Neuron (in vitro differentiated cells): ENCODE data around the gene DNAJC1.

ENCODE experiments used
- H2AFZ ChIP-seq: one replicate; pipeline ENCODE4 v1.6.1; 2013; ENCODE audit warnings: low read depth, mild to moderate bottlenecking, inconsistent platforms, low read length, moderate library complexity
- H3K27me3 ChIP-seq: one replicate; pipeline ENCODE4 v1.6.1; 2013; ENCODE audit warnings: low read length; ENCODE audit not compliant: insufficient read depth
- H3K36me3 ChIP-seq: one replicate; pipeline ENCODE4 v1.6.1; 2013; ENCODE audit warnings: low read length; ENCODE audit not compliant: insufficient read depth
- H3K4me1 ChIP-seq: one replicate; pipeline ENCODE4 v1.6.1; 2013; ENCODE audit warnings: low read length; ENCODE audit not compliant: insufficient read depth
- H3K4me3 ChIP-seq: 2 replicates; pipeline ENCODE4 v1.5.1; 2013; ENCODE audit warnings: mild to moderate bottlenecking, low read length, moderate library complexity
- H3K9me3 ChIP-seq: one replicate; pipeline ENCODE4 v1.6.1; 2013; ENCODE audit warnings: low read length

The DNAJC1 gene

GRCh38 chr10:21969326-21970287 is 33.9 kb downstream of the DNAJC1 start:
- Histone ChIP-seq H3K9me3 (no peaks in the 10 kb centered on the region), H3K36me3 (no peaks in the 10 kb centered on the region), H3K4me1 (peaks cover 4% of the 10 kb centered on the region), H3K27me3 (no peaks in the 10 kb centered on the region), H3K4me3 (no peak overlapping the region), H2AFZ (no peak overlapping the region)

GRCh38 chr10:21964983-21965665 is 38.4 kb downstream of the DNAJC1 start:
- no peak overlapping the region for H3K4me3 ChIP-seq
- no peak overlapping the region for H2AFZ ChIP-seq

GRCh38 chr10:21962358-21962757 is 41.2 kb downstream of the DNAJC1 start:
- Histone ChIP-seq H2AFZ (no peak overlapping the region), H3K4me3 (no peak overlapping the region), H3K36me3 (no peaks in the 10 kb centered on the region), H3K4me1 (no peaks in the 10 kb centered on the region), H3K9me3 (peaks cover 3% of the 10 kb centered on the region), H3K27me3 (no peaks in the 10 kb centered on the region)

More at GRCh38 chr10:21964983-21965665, 38.4 kb downstream of the DNAJC1 start:
- Histone ChIP-seq H3K9me3 (peaks cover 3% of the 10 kb centered on the region), H3K27me3 (no peaks in the 10 kb centered on the region), H3K36me3 (no peaks in the 10 kb centered on the region), H3K4me1 (no peaks in the 10 kb centered on the region)

DNA sequence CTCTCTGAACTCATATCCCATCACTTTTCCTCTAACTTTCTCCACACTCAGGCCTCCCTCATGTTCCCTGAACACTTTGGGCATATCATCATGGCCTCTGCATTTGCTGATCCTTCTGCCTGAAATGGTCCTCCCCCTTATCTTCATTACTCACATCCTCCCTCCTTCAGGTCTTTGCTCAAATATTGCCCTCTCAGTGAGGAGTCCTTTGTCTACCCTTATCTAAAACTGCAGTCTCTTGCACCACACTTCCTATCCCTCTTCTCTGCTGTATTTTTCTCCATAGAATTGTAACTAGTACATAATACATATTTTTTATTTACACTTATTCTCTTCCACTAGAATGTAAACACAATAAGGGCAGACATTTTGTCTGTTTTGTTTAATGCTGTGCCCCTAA is 41.7 kb downstream of the DNAJC1 start:
- no peaks in the 10 kb centered on the region for H3K4me1 ChIP-seq
- no peaks in the 10 kb centered on the region for H3K36me3 ChIP-seq
- no peak overlapping the region for H2AFZ ChIP-seq
- no peaks in the 10 kb centered on the region for H3K27me3 ChIP-seq
- H3K4me3 ChIP-seq: no peak overlapping the region
- H3K9me3 ChIP-seq: peaks cover 3% of the 10 kb centered on the region

DNA sequence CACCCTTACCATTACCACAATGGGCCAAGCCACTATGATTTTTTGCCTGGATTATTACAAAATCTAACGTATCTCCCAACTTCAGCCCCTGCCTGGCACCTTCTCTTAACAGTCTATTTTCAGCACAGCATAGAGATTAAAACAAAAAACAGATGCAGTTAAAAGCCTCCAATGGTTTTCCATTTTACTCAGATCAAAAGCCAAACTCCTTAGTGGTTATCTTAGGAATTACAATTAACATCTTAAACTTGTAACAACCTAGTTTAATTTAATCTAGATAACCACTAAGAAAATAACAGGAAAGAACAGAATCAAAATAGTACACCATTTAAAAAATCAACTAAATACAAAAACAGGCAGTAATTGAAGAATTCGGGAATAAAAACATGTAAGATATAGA is 43.5 kb downstream of the DNAJC1 start:
- peaks cover 8% of the 10 kb centered on the region for H3K4me1 ChIP-seq
- H3K27me3 ChIP-seq: no peaks in the 10 kb centered on the region
- peaks cover 3% of the 10 kb centered on the region for H3K9me3 ChIP-seq
- no peak overlapping the region for H2AFZ ChIP-seq
- no peak overlapping the region for H3K4me3 ChIP-seq
- H3K36me3 ChIP-seq: no peaks in the 10 kb centered on the region

DNA sequence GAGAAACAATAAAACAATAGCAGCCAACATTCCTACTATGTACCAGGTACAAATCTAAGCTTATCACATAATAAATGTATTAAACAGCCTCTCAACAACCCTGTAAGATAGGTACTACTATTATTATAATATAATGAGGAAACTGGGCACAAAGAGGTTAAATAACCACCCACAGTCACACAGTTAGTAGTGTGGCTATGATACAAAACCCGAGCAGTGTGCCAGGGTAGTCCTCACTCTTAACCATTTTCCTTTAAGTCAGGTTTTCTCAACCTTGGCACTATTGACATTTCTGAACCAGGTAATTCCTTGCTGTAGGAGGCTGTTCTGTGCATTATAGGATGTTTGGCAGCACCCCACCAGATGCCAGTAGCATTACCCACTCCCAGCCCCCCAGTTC is 48.8 kb downstream of the DNAJC1 start:
- Histone ChIP-seq H3K36me3 (no peaks in the 10 kb centered on the region), H3K27me3 (no peaks in the 10 kb centered on the region), H2AFZ (no peak overlapping the region), H3K4me1 (peaks cover 18% of the 10 kb centered on the region), H3K4me3 (no peak overlapping the region), H3K9me3 (no peaks in the 10 kb centered on the region)

GRCh38 chr10:21954132-21954531 is 49.4 kb downstream of the DNAJC1 start:
- no peak overlapping the region for H2AFZ ChIP-seq
- no peaks in the 10 kb centered on the region for H3K27me3 ChIP-seq
- H3K4me3 ChIP-seq: no peak overlapping the region
- no peaks in the 10 kb centered on the region for H3K9me3 ChIP-seq
- H3K4me1 ChIP-seq: peaks cover 18% of the 10 kb centered on the region
- H3K36me3 ChIP-seq: no peaks in the 10 kb centered on the region

- no peaks in the 10 kb centered on the region for H3K27me3 ChIP-seq
- peaks cover 20% of the 10 kb centered on the region for H3K4me1 ChIP-seq
- no peaks in the 10 kb centered on the region for H3K9me3 ChIP-seq
- H3K4me3 ChIP-seq: no peak overlapping the region
- H3K36me3 ChIP-seq: no peaks in the 10 kb centered on the region
- no peak overlapping the region for H2AFZ ChIP-seq
Measured at GRCh38 chr10:21953585-21954057, 49.9 kb downstream of the DNAJC1 start.

- Histone ChIP-seq H3K36me3 (no peaks in the 10 kb centered on the region), H3K27me3 (no peaks in the 10 kb centered on the region), H3K9me3 (no peaks in the 10 kb centered on the region), H2AFZ (no peak overlapping the region), H3K4me1 (peaks cover 12% of the 10 kb centered on the region), H3K4me3 (no peak overlapping the region)
Measured at GRCh38 chr10:21950566-21950965, 53.0 kb downstream of the DNAJC1 start.

DNA sequence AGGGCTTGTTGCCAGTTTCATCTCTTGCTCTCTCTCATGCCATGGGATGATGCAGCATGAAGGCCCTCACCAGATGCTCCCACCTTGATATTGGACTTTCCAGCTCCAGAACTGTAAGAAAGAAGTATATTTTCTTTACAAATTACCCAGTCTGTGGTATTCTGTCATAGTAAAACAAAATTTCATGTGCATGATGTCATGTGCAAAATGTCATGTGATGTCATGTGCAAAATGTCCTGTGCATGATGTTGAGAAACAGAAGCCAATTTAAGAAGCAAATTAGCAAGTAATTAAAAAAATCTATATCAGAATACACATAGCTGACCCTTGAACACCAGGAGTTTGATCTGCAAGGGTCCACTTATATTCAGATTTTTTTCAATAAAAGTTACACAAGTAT is 56.6 kb downstream of the DNAJC1 start:
- Histone ChIP-seq H3K4me1 (peaks cover 3% of the 10 kb centered on the region), H3K36me3 (no peaks in the 10 kb centered on the region), H3K4me3 (no peak overlapping the region), H3K27me3 (no peaks in the 10 kb centered on the region), H3K9me3 (no peaks in the 10 kb centered on the region), H2AFZ (no peak overlapping the region)

DNA sequence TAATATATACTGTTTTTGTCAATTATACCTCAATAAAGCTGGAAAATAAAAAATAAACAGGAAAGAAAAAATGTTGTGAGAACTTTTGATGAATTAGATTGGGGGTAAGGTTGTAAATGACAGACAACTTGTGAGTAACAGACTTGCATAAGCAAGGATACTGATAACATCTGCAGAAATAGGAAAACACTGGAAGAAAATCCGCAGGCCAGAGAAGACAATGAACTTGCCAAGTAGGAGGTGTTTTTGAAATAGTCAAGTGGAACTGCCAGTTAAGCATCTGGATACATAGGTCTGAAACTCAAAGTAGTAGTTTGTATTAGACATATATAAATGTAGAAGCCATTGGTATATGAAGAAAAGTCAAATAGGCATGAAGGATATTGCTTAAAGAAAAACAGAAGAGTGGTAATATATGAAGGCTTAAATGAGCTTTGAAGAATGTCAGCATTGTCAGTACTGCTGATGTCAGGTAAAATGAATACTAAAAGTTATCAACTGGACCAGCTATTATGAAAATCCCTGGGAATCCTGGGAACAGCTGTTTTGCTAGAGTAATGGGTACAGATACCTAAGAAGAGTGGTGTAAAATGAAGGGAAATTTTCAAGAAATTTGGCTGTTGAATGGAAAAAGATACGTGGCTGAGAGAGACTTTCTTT is 58.7 kb downstream of the DNAJC1 start:
- Histone ChIP-seq H3K36me3 (no peaks in the 10 kb centered on the region), H2AFZ (no peak overlapping the region), H3K27me3 (no peaks in the 10 kb centered on the region), H3K4me3 (no peak overlapping the region), H3K9me3 (no peaks in the 10 kb centered on the region), H3K4me1 (peaks cover 2% of the 10 kb centered on the region)

DNA sequence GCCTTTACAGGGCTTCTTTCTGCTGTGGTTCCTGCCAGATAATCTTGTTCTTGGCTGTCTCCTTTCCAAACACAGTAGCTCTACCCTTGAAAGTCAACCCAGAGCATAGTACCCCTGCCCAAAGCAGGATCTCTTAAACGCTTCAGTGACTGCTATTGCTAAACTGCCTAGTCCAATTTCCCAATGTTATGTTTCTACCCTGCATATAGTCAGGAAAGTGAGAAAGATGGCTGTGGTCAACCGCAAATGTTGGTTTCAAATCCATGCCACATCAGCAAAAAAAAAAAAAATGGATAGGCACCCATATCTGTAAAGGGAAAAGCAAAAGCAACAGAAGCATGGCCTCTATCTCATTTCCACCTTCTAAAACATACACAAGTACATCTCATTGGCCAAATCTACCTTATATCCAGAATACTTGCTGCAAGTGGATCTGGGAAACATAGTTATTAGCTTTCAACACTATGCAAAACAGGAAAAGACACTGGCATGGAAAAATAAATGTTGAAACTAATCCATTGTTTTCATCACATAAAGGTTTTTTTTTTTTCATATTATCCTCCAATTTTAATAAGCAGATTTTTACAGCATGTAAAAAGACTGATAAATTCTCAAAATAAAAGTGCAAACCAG is 59.8 kb downstream of the DNAJC1 start:
- Histone ChIP-seq H3K9me3 (no peaks in the 10 kb centered on the region), H3K27me3 (no peaks in the 10 kb centered on the region), H3K4me3 (no peak overlapping the region), H3K36me3 (no peaks in the 10 kb centered on the region), H2AFZ (no peak overlapping the region), H3K4me1 (peaks cover under 1% of the 10 kb centered on the region)
